ENCODE results near the gene FNBP1L.

DNA sequence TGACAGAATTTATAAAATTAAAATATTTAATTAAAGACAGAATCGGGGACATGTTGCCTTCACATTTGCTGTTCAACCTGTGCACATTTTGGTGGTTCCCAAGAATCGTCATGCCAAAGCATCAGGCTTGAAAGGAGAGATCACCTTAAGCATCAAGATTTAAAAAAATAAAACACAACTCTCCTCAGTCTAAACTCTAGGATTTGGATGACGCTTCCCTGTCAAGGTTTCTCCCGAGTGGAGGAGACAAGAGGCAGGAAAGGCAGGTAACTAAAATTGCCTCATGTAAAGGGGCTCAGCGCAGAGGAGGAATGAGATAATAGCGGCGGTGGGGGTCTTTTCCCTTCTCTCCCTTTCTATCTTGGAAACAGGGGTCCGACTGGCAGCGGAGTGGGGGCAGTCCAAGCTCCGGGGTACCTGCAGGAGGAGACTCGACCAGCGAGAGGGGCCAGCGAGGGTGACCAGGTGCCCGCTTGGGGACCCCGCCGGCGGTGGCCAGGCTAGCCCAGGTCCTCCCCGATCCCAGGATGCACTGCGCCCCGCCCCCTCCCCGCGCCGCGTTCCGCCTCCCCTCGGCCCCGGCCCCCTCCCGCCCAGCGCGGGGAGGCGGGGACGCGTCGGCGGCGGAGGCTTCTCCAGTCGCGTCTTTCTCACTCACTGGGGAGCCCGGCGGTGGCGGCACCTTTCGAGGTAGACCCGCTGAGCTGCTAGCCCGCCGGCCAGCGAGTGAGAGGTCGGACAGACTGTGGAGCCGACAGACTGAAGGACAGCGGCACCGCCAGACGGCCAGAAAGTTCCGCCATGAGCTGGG, at the start of gene FNBP1L:
- TF ChIP-seq, protein P1, sequence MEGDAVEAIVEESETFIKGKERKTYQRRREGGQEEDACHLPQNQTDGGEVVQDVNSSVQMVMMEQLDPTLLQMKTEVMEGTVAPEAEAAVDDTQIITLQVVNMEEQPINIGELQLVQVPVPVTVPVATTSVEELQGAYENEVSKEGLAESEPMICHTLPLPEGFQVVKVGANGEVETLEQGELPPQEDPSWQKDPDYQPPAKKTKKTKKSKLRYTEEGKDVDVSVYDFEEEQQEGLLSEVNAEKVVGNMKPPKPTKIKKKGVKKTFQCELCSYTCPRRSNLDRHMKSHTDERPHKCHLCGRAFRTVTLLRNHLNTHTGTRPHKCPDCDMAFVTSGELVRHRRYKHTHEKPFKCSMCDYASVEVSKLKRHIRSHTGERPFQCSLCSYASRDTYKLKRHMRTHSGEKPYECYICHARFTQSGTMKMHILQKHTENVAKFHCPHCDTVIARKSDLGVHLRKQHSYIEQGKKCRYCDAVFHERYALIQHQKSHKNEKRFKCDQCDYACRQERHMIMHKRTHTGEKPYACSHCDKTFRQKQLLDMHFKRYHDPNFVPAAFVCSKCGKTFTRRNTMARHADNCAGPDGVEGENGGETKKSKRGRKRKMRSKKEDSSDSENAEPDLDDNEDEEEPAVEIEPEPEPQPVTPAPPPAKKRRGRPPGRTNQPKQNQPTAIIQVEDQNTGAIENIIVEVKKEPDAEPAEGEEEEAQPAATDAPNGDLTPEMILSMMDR (IDR thresholded peaks at IDR 0.05), result no peak
- TF ChIP-seq EZH2 (IDR thresholded peaks at IDR 0.05; ENCODE audit: borderline replicate concordance, insufficient read depth, low read depth, low read length, poor library complexity, severe bottlenecking), result no peak
